CD4-positive, alpha-beta T cell treated with Interleukin-1 beta for 1 hour (primary cell): ENCODE data around the gene AP4M1.

ENCODE experiments used
- DNase-seq, 2 donors: peaks; one replicate each; pipeline ENCODE4 v3.0.0-alpha.2; 2020 to 2022

The AP4M1 gene

GRCh38 chr7:100087055-100087750 is 14.2 kb upstream of the AP4M1 start:
- DNase-seq, result no peak

- no peak for DNase-seq
Observed at GRCh38 chr7:100088095-100088620, 13.3 kb upstream of the AP4M1 start.

- DNase-seq, result peak; percentile 81 to 90
Observed at GRCh38 chr7:100088621-100089457, 12.6 kb upstream of the AP4M1 start, which contains the start of gene COPS6. COPS6 (plus strand) TSS chr7:100088969; CDS start chr7:100088991, 22 bp downstream.

GRCh38 chr7:100089458-100090196 is 11.8 kb upstream of the AP4M1 start:
- DNase-seq, result no peak

GRCh38 chr7:100090527-100091410 is 10.7 kb upstream of the AP4M1 start:
- DNase-seq, result no peak

GRCh38 chr7:100091411-100092181 is 9.8 kb upstream of the AP4M1 start:
- DNase-seq, result no peak

GRCh38 chr7:100093054-100093453 is 8.4 kb upstream of the AP4M1 start:
- no peak for DNase-seq

- DNase-seq, result no peak
Observed at GRCh38 chr7:100093498-100093897, 7.9 kb upstream of the AP4M1 start.

- DNase-seq, result no peak
Observed at GRCh38 chr7:100093925-100094486, 7.4 kb upstream of the AP4M1 start.

- no peak for DNase-seq
Observed at GRCh38 chr7:100095289-100095688, 6.2 kb upstream of the AP4M1 start.

- no peak for DNase-seq
Observed at GRCh38 chr7:100095704-100096103, 5.7 kb upstream of the AP4M1 start.

- no peak for DNase-seq
Observed at GRCh38 chr7:100098913-100099312, 2.5 kb upstream of the AP4M1 start.

- DNase-seq, result no peak
Observed at GRCh38 chr7:100099452-100099851, 2.0 kb upstream of the AP4M1 start.

- DNase-seq, result peak; percentile 85 to 88
Observed at GRCh38 chr7:100100420-100101015, 925 bp upstream of the AP4M1 start.

GRCh38 chr7:100102950-100103840 is 1.8 kb downstream of the AP4M1 start:
- DNase-seq, result no peak

- no peak for DNase-seq
Observed at GRCh38 chr7:100105534-100105933, 4.1 kb downstream of the AP4M1 start.

- DNase-seq, result no peak
Observed at GRCh38 chr7:100106633-100107032, 5.2 kb downstream of the AP4M1 start.

GRCh38 chr7:100107125-100107737 is 5.8 kb downstream of the AP4M1 start:
- no peak for DNase-seq

GRCh38 chr7:100107890-100108289 is 6.4 kb downstream of the AP4M1 start:
- DNase-seq, result no peak
